G401 (cell line): ENCODE data around the gene EPB41L1. TPM values are rescaled to one million over a fixed set of nuclear protein-coding genes. Genes with fewer than 3 reads are reported as not detected.
A peak's percentile ranks its signal among the peaks of the same experiment; 100 is the strongest.

Source experiments
- DNase-seq: peaks from one replicate; pipeline ENCODE4 v3.0.0-alpha.2; 2015; ENCODE audit warnings: low spot score
- in situ Hi-C: cut with HindIII; loops from 2 replicates; pipeline ENCODE4 v1.10.0; 2016; ENCODE audit warnings: low sequenced_read_pairs, mixed read lengths
- total RNA-seq: library from RNA; depleted of rRNA; stranded (reverse); fragments of >200 nt; shearing (Covaris generic); gene quantifications from 2 replicates; pipeline ENCODE4 v1.2.3, GENCODE V29; 2014

EPB41L1 gene
- total RNA-seq, 1 experiment from 2014 or later, result 22.7 TPM

DNA sequence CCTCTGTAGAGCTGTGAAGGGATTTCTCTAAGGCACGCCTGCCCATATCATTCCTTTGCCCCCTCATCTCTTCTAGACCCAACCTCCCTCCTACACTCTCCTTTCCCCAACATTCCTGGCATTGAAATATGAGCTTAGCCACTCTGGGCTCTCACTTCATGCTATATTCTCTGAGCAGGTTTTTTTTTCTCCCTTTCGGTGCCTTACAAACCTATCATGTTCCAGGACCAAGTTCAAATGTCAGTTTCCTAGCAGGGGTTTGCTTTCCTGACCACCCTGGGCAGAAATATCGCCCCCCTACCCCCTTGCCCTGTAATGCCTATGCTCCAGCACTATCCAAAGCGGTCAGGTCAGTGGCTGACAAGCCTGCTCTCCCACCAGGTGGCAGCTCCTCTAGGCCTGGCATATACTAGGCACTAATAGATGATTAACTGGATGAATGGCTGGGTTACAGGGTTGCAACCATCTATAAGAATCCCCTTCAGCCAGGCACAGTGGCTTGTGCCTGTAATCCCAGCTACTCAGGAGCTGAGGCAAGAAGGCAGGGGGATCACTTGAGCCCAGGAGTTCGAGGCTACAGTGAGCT lies 56.0 kb downstream of the EPB41L1 start:
- in situ Hi-C loops, result no loop called here

GRCh38 chr20:36213362-36213761 lies 58.8 kb downstream of the EPB41L1 start:
- DNase-seq, result no peak
- in situ Hi-C loops, result no loop called here

More for the DNA sequence above, 56.0 kb downstream of the EPB41L1 start:
- DNase-seq, result no peak

- peak; percentile 29 for DNase-seq
- in situ Hi-C loops, result no loop called here
Measured at GRCh38 chr20:36214684-36215256, 60.2 kb downstream of the EPB41L1 start.

- in situ Hi-C loops, result no loop called here
- no peak for DNase-seq
Measured at GRCh38 chr20:36215778-36216177, 61.2 kb downstream of the EPB41L1 start.

DNA sequence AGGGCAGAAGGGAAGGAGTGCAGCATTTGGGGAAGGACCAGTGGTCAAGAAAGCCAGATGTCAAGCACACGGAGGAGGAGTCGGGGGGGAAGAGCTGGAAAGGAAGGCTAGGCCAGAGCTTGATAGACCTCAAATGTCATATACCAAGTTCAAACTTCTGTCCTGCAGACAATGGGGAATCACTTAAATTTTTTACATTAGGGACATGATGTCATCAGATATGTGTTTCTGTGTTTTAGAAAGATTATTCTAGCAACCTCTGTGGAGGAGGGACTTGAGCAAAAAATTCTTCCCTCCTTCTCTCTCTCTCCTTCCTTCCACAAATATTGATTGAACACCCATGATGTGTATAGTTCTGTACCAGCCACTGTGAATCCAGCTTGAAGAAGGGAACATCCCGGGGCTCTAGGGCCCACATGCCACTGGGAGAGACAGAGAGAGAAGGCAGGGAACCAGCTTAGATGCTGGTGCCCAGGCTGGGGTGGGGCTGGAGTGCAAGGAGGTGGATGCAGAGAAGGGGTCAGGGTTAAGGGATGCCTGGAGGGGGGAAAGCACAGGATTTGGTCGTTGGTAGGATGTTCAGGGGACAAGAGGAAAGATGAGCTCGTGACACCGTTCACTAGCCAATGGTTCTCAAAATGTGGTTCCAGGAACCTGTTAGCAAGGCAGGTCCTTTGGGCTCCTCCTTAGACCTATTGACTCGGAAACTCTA lies 61.9 kb downstream of the EPB41L1 start:
- in situ Hi-C loops, result no loop called here
- DNase-seq, result no peak

DNA sequence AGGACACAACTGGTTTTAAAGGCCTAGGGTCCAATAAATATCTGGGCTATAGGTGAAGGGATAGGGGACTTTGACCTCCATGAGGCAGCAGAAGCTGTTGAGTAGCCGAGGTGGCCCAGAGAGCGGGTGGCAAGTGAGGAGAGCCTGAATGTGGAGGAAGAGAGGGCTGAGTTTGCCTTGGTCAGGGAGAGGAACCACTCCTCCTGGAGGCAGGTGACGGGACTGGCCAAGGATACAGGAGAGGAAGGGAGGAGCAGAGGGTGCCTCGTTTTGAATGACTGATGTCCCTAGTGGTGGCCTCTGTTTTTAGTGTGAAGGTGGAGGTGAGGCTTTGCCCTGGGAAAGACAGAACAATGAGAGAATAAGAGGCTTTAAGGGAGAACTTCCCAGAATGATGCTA lies 62.7 kb downstream of the EPB41L1 start:
- in situ Hi-C loops, result no loop called here
- DNase-seq, result no peak

DNA sequence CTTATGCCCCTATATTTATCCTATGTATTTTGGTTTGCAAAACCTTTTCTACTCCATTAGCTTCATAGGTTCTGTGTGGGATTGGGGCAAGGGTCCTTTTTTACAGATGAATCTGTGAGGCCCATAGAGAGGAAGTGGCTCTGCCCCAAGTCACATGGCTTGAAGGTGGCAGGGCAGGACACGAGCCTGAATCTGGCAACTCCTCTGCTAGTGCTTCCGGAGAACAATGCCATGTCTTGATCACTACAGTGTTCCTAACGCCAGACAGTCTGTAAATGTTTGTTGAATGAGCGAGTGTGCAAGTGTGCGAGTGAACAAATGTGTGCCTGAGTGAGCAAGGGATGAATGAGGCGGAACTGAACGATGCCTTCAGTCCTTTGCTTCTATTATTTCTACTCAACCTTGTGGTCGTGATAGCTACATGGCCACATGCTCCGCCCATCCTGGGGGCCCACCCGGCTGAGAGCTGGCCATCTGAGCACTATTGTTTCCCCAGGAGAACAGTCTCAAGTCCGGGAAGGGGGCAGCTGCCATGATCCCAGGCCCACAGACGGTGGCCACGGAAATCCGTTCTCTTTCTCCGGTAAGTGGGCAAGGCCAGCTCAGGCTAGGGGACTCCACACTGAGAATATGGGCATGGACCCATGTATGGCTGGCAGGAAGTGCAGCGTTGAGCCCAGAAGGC lies 64.0 kb downstream of the EPB41L1 start:
- in situ Hi-C loops, result no loop called here
- DNase-seq, result no peak

GRCh38 chr20:36219671-36220220 lies 65.2 kb downstream of the EPB41L1 start:
- in situ Hi-C loops, result no loop called here
- DNase-seq, result no peak

DNA sequence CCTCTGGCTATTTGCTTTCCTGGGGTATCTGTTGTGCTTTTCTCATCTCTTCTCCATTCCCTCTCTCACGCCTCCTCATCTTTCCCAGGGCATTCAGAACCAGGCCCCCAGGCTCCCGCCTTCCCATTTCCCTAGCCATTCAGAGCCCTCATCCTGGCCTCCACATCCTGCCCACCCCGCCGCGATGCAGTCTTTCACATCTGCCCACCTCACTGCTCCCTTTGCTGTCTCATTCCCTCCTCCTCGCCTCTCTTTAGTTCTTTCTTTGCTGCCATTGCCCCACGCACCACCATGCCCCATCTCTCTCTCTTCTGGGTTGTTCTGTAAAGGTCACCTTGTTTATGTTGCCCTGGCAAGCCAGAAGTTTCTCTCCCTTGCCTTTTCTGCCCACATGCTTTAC lies 71.1 kb downstream of the EPB41L1 start:
- DNase-seq, result no peak
- in situ Hi-C loops, result no loop called here

DNA sequence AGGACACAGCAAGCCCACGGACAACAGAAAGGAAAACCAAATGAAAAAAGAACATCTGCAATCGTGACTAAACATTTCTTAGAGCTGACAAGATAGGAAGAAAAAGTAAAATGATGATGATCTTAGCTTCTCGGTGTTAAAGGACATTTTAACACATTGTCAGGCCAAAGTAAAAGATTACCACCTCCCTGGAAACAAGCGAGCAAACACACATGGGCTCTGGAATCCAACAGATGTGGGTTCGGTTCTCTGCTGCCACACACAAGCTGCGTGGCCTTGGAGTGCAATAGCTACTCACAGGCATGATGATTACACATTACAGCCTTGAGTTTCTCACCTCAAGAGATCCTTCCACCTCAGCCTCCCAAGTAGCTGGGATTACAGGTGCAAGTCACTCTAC lies 74.2 kb downstream of the EPB41L1 start:
- in situ Hi-C loops, result no loop called here
- DNase-seq, result no peak

DNA sequence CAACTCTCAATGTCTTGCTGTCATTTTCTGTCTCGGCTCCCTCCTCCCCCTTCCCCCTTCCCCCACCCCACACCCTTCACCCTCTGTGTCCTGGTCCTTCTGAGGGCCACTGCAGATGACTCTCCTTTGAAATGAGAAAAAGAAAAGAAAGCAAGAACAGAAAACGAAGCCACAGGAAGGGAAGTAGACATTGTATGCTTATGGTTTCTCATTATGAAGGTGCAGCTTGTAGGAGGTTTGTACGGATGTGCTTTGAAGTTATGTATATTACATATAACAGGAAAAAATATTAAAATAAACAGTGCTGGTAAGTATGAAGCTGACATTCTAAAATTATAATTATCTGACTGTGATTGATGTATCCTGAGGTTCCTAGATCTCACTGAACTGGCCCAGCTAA lies 75.5 kb downstream of the EPB41L1 start:
- in situ Hi-C loops, result no loop called here
- DNase-seq, result no peak

DNA sequence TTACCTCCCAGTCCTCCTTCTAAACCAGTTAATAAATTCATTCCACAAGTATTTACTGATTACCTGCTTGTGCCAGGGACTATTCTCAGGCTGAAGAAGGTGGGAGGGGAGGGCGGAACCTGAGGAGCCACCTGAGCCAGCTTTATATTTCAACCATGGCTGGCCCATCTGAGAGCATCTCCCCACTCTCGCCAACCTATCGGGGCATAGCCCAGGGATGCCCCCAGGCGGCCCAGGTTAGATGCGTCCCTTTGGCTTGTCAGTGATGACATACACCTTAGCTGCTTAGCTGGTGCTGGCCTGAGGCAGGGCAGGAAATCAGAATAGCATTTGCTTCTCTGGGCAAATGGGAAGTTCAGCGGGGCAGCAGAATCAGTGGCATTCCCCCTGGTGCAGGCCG lies 76.8 kb downstream of the EPB41L1 start:
- no peak for DNase-seq
- in situ Hi-C loops, result no loop called here

- DNase-seq, result no peak
- in situ Hi-C loops, result no loop called here
Measured at GRCh38 chr20:36234771-36235320, 80.3 kb downstream of the EPB41L1 start.

DNA sequence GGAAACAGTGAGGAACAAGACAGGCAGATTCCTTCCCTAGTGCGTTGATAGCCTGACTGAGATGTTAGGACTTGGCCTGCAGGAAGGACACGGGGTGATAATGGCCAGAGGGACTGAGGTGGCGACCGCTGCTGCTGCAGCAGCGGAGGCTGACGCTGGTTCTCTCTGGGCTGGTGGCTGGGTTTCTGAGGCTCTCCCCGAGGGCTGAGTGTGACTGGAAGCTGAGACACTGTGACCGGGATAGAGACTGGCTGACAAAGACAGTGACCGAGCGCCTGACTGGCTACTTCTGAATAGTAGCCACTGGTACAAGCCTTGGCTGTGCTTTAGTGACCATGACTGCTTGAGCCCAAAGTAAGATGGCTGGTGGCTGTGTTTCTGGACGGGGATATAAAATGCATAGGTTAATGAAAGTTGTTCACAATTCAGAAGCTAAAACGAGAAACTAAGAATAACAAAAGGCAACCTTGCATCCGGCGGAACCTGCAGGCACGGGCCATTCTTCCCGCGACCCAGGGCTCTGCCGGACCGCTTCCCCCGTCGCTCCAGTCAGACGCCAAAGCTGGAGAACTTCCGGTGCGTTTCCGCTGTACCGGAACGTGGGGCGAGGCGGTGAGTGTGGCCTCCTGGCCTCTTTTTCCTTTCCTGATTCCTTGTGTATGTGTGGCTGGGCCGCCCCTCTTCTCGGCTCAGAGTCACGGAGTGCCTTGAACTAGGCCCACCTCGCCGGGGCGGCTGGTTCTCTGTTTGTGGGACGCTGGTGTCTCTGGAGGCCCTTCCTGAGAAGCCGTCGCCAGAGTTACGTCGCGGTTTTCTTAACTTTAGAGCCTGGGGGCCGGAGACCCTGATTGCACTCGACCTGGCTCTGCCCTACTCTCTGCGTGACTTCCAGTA lies 81.6 kb downstream of the EPB41L1 start, which contains the start of gene AAR2:
TSS of gene AAR2 (plus strand) at position 587 of the 894 bp plus-strand sequence. CDS start 3,391 bp downstream, outside the sequence.
- peak; percentile 82 for DNase-seq
- in situ Hi-C loops, result no loop called here

DNA sequence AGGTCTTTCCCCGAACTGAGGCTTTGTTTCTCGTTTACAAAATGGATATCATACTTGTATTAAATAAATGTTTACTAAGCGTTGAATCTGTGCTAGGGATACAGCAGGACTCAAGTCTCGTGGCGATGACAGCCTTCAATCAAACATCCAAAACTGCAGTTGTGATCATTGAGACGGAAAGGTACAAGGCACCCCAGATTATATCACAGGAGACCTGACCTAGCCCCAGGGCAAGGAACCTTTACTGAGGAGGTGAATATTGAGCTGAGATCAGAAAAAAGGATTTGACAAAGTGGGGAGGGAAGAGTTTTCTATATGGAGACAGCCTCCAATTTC lies 82.2 kb downstream of the EPB41L1 start:
- no peak for DNase-seq
- in situ Hi-C loops, result no loop called here

GRCh38 chr20:36237477-36237876 lies 82.9 kb downstream of the EPB41L1 start:
- DNase-seq, result no peak
- in situ Hi-C loops, result no loop called here

- in situ Hi-C loops, result no loop called here
- no peak for DNase-seq
Measured at GRCh38 chr20:36238153-36238552, 83.6 kb downstream of the EPB41L1 start.

GRCh38 chr20:36238760-36239159 lies 84.2 kb downstream of the EPB41L1 start:
- no peak for DNase-seq
- in situ Hi-C loops, result no loop called here

- in situ Hi-C loops, result no loop called here
- no peak for DNase-seq
Measured at GRCh38 chr20:36240076-36240475, 85.5 kb downstream of the EPB41L1 start.
